Spleen (tissue), 7 donors: ENCODE measurements around the gene TOGARAM1.

Experiments used
- CTCF ChIP-seq, 11 experiments: fragments of 200-600 bp in 7 of 11; fragments of 450-650 bp in 4 of 11; sonication (generic) in 4 of 11; IDR thresholded peaks in 8 of 11; conservative IDR thresholded peaks in 3 of 11; 1 replicate in 7 of 11; 2 replicates in 4 of 11; pipeline versions ENCODE4 v1.4.0 to v1.8.0; 2016 to 2021; ENCODE audit warnings: antibody characterized with exemption in 11 of 11, inconsistent platforms in 4 of 11, mild to moderate bottlenecking in 1 of 11
- POLR2A ChIP-seq, 3 donors: fragments of 450-650 bp; IDR thresholded peaks; one replicate each; pipeline ENCODE4 v1.5.1; 2017; ENCODE audit warnings: antibody characterized with exemption in 3 of 3, mild to moderate bottlenecking in 1 of 3
- donor health status: DM: no; HTN: no; CAD: no; lungs with moderate emphysema.
- donor health status: DM: no; HTN: no; CAD: no.
- donor health status: DM: no; HTN: no; CAD: no.

- TF ChIP-seq POLR2A (IDR thresholded peaks at IDR 0.05) (no peak), CTCF (IDR thresholded peaks at IDR 0.05 in 8 of 11, conservative IDR thresholded peaks at IDR 0.05 in 3 of 11) (no peak)
Measured at GRCh38 chr14:45065956-45066355, 104.0 kb downstream of the TOGARAM1 start.
